Activated T-cell treated with anti-CD3 and anti-CD28 coated beads, Interleukin-2, amount 50 U/mL, for 4 hours (primary cell): ENCODE results near the gene CIB1. TPM values are rescaled to one million over a fixed set of nuclear protein-coding genes. Genes with fewer than 3 reads are reported as not detected.
A peak's percentile ranks its signal among the peaks of the same experiment; 100 is the strongest.

ENCODE experiments used
- ATAC-seq, 2 donors: fragments of 200-7000 bp; cut with Tn5 transposase; one replicate each; pipeline ENCODE4 v1.10.0; 2021
- DNase-seq: peaks from one replicate; pipeline ENCODE4 v3.0.0-alpha.2; 2020
- H3K27me3 Mint-ChIP-seq: one replicate; pipeline ENCODE4 v1.8.0; 2021; ENCODE audit warnings: low read depth, mixed read lengths
- H3K36me3 Mint-ChIP-seq: one replicate; pipeline ENCODE4 v1.8.0; 2022; ENCODE audit warnings: mixed read lengths; ENCODE audit not compliant: insufficient read depth
- H3K4me1 Mint-ChIP-seq: one replicate; pipeline ENCODE4 v1.8.0; 2021; ENCODE audit warnings: low read depth, mixed read lengths
- H3K4me3 Mint-ChIP-seq: one replicate; pipeline ENCODE4 v1.8.0; 2021; ENCODE audit warnings: mild to moderate bottlenecking, moderate library complexity, mixed read lengths
- H3K9me3 Mint-ChIP-seq: one replicate; pipeline ENCODE4 v1.8.0; 2021; ENCODE audit warnings: mixed read lengths
- total RNA-seq, 3 donors: library from RNA; stranded (reverse); gene quantifications; one replicate each; pipeline ENCODE4 v1.2.1, GENCODE V29; 2021

CIB1 gene
- total RNA-seq, 3 donors from 2014 or later = 130 to 158 (median 151) TPM

DNA sequence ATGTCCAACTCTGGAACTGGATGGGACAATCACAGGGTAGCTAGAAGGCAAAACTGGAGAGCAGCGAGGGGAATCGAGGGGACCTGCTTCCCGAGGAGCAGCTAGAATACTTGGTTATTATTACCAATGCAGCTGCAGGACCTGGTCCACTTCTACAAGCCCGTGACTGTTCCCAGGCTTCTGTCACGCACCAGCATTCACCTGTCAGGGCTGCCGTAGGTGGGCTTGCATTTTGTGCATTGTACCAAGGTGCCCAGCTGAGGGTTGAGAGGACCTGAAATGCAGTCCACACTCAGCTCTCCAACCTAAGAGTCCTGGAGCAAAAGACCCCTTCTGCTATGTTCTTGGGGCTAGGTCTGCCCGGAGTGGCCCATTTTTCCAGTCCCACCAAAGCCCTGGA lies 30.3 kb downstream of the CIB1 start:
- H3K9me3 Mint-ChIP-seq = no peaks in the 10 kb centered on the region
- H3K36me3 Mint-ChIP-seq = no peaks in the 10 kb centered on the region
- no peaks in the 10 kb centered on the region for H3K27me3 Mint-ChIP-seq
- no peak for ATAC-seq
- no peak for DNase-seq
- no peak overlapping the region for H3K4me3 Mint-ChIP-seq
- peaks cover 23% of the 10 kb centered on the region for H3K4me1 Mint-ChIP-seq

DNA sequence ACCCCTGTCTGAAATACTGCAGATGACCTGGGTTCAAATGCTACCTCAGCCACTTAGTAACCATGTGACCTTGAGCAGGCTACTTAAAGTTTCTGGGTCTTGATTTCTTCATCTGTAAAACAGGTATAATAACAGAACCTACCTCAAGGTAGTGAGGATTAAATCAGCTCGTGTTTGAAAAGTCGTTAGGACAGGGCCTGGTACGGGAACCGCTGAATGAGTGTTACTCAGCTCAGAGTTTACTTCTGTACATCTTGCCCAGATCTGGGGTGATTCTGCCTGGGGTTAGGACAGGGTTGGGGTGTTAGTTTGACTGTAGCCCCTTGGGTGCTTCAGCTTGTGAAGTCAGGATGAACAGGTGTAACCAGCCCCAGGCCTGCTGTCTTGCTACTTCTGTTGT lies 30.8 kb downstream of the CIB1 start:
- Mint-ChIP-seq H3K4me1 (peaks cover 24% of the 10 kb centered on the region), H3K36me3 (no peaks in the 10 kb centered on the region), H3K27me3 (no peaks in the 10 kb centered on the region), H3K9me3 (no peaks in the 10 kb centered on the region), H3K4me3 (peak overlapping the region; percentile 87)
- ATAC-seq = no peak
- DNase-seq = no peak

DNA sequence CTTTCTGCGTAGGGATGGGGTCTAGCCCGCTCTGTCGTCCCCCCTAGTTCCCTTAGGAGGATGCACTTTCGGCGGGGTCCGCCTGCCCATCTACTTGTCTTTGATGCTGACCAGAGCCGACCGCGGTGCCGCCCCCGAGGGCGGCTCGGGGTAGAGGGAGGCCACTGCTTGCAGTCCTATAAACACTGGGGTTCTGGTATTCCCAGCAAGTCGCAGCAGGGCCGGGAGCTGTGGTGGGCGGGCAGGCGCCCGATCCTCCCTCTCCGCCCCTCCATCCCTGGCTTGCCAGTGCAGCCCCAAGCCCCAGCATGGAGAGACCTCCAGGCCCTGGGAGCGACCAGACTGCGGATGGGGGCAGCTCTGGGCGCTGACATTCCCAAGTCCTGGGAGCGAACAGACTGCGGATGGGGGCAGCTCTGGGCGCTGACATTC lies 31.8 kb downstream of the CIB1 start:
- H3K9me3 Mint-ChIP-seq = no peaks in the 10 kb centered on the region
- H3K27me3 Mint-ChIP-seq = no peaks in the 10 kb centered on the region
- DNase-seq (no peak), ATAC-seq (no peak)
- H3K4me1 Mint-ChIP-seq = peaks cover 24% of the 10 kb centered on the region
- H3K4me3 Mint-ChIP-seq = peak overlapping the region; percentile 87
- no peaks in the 10 kb centered on the region for H3K36me3 Mint-ChIP-seq

DNA sequence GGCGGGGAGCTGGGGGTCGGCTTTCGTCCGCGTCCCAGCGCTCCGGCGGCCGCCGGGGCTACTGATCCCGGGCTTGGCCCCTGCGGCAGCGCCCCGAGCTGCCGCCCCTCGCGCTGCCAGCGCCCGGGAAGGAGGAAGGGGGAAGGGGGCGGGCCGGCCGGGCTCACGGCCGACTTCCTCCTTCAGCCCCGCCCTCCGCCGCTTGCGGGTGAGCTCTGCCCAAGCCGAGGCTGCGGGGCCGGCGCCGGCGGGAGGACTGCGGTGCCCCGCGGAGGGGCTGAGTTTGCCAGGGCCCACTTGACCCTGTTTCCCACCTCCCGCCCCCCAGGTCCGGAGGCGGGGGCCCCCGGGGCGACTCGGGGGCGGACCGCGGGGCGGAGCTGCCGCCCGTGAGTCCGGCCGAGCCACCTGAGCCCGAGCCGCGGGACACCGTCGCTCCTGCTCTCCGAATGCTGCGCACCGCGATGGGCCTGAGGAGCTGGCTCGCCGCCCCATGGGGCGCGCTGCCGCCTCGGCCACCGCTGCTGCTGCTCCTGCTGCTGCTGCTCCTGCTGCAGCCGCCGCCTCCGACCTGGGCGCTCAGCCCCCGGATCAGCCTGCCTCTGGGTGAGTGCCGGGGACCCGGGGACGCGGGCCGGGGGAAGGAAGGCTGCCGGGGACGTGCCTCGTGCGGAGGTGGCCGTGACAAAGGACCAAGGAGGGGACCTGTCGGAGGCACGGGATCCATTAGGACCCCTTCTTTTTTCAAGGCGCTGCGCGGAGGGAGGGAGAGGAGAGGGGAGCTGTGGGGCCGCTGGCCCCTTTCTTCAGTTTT lies 32.4 kb downstream of the CIB1 start, which contains the start of gene SEMA4B:
TSS of gene SEMA4B (plus strand) at position 201 of the 814 bp plus-strand sequence. CDS start at position 450, 249 bp downstream.
- Mint-ChIP-seq H3K36me3 (no peaks in the 10 kb centered on the region), H3K9me3 (no peaks in the 10 kb centered on the region), H3K4me3 (peak within 1 kb of the TSS; percentile 87), H3K4me1 (peaks cover 24% of the 10 kb centered on the region), H3K27me3 (no peaks in the 10 kb centered on the region)
- DNase-seq = peak; percentile 58
- peak; percentile 95 to 96 for ATAC-seq

DNA sequence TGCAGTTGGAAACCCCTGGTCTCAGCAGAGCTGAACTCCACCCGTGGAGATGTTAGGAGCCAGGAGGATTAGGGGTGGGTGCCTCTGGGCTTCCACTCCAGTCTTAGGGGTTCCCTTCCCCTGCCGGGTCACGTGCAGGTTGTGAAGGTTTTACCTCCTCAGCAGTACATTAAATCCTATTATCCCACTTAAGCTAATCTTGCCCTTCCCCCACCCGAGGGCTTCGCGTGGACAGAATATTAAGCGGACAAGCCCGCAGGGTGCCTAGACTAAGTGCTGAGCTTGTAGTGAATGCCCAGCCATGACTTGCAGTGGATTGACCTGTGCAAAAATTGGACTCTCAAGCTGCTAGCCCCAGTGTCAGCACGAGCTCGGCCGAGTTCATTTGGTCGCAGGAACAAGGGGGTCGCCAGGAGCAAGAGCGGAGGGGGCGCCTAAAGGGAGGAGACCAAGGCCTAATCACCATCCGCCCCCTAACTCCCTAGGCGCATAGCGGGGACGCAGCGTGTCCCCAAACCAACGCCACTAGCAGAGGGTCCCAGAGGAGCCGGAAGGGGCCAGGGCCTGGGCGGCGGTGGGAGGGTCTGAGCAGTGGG lies 33.1 kb downstream of the CIB1 start:
- Mint-ChIP-seq H3K4me3 (peak overlapping the region; percentile 83), H3K36me3 (no peaks in the 10 kb centered on the region), H3K4me1 (peaks cover 24% of the 10 kb centered on the region), H3K9me3 (no peaks in the 10 kb centered on the region), H3K27me3 (no peaks in the 10 kb centered on the region)
- ATAC-seq (no peak), DNase-seq (no peak)

DNA sequence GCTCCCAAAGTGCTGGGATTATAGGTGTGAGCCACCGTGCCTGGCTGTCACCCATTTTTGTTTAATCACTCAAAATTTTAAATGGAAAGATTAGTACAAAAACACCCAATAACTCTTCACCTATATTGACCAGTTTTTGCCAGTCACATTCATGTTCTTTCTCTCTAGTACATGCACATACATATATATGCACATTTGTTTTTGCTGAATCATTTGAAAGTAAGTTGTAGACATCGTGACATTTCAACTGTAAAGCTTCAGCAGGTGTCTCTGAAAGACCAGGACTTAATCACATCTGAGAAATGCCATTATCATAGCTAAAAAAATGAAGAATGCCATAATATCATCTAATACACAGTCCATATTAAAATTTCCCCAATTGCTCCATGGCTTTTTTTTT lies 39.1 kb downstream of the CIB1 start:
- Mint-ChIP-seq H3K4me1 (peaks cover 24% of the 10 kb centered on the region), H3K9me3 (no peaks in the 10 kb centered on the region), H3K27me3 (no peaks in the 10 kb centered on the region), H3K36me3 (no peaks in the 10 kb centered on the region), H3K4me3 (no peak overlapping the region)
- DNase-seq = no peak
- no peak for ATAC-seq

DNA sequence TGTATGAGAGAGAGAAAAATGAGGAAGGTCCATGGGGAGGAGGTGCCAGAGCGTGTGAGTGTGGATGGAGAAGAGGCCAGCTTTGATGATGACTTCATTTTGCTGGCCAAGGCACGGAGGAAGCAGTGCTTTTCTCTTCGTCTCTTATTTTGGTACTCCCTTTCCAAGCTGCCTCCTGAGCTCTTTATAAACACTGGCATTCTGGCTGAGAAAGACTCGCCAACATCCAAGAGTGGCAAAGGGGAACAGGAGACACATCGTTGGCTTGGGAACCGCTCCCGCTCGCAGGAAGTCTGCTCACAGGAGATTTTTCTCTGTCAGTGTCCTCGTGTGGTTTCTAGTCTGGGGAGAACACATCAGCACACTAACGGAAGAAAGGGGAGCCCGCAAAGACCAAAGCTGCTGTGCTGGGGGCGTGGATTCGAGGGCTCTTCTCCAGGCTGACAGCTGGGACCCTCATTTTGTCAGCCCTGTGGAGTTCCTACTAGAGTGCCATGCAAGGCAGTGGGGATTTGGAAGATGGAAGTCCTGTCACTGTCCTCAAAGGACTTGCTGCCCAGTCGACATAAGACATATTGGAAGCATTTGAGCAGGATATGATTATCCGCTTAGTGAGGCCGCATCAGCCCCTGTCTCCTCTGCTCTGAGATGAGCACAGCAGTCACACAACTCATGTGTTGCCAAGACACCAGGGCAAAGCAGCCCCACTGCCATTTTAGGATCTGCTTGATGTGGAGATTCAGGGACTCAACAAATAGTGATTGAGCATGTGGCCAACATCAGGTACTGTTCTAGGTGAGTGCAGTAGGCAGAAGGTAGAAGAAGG lies 40.6 kb downstream of the CIB1 start:
- peak overlapping the region; percentile 22 for H3K4me3 Mint-ChIP-seq
- DNase-seq (no peak), ATAC-seq (no peak)
- H3K36me3 Mint-ChIP-seq = no peaks in the 10 kb centered on the region
- H3K4me1 Mint-ChIP-seq = peaks cover 20% of the 10 kb centered on the region
- no peaks in the 10 kb centered on the region for H3K27me3 Mint-ChIP-seq
- no peaks in the 10 kb centered on the region for H3K9me3 Mint-ChIP-seq

DNA sequence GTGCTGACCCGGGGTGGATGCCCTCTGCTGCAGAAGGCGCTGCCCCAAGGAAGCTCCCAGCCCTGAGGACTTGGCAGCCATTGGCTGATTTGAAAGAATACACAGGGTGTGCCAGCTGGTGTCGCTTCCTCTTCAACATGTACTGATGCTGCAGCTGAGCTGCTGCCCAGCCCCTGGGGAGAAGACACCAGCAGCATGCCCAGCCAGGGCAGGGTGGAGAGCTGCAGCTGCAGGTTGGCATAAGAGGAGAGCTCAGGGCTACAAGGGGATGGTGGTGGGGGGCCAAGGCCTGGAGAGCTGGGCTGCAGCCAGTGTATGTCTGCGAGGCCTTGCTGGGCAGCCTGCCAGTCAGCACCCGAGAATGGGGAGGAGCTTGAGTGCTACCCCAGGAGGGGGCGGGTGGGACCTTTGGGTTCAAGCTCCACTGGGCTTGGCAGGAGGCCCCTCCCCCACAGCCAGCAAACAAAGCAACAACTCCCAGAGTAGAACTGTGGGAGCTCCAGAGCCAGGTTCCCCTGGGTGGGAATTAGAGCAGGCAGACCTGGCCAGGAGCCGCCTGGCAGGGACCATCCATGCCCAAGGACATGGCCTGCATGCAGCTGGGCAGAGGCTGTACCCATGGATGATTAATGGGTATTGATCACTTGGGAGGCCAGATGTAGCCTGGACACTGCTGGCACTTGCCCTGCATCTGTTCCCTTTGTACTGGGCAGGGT lies 41.8 kb downstream of the CIB1 start:
- Mint-ChIP-seq H3K4me1 (peaks cover 20% of the 10 kb centered on the region), H3K4me3 (no peak overlapping the region), H3K36me3 (no peaks in the 10 kb centered on the region), H3K9me3 (no peaks in the 10 kb centered on the region), H3K27me3 (no peaks in the 10 kb centered on the region)
- ATAC-seq (peak; percentile 46 to 63), DNase-seq (no peak)

DNA sequence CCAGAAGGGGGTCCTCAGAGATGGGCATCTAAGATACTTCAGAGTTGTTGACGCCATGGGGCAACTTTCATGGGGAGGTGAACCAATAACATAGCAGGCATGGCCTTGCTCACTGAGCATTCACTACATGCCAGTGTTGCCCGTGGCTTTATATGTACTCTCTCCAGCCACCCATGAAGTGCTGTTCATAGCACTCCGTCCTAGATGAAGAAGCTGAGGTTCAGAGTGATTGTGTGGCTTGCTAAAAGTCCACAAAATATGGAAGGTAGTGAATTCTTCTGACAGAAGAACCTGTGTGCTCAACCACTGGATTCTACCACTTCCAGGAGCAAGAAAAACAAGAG lies 42.4 kb downstream of the CIB1 start:
- Mint-ChIP-seq H3K9me3 (no peaks in the 10 kb centered on the region), H3K36me3 (no peaks in the 10 kb centered on the region), H3K4me1 (peaks cover 20% of the 10 kb centered on the region), H3K4me3 (no peak overlapping the region), H3K27me3 (no peaks in the 10 kb centered on the region)
- no peak for ATAC-seq
- DNase-seq = no peak

DNA sequence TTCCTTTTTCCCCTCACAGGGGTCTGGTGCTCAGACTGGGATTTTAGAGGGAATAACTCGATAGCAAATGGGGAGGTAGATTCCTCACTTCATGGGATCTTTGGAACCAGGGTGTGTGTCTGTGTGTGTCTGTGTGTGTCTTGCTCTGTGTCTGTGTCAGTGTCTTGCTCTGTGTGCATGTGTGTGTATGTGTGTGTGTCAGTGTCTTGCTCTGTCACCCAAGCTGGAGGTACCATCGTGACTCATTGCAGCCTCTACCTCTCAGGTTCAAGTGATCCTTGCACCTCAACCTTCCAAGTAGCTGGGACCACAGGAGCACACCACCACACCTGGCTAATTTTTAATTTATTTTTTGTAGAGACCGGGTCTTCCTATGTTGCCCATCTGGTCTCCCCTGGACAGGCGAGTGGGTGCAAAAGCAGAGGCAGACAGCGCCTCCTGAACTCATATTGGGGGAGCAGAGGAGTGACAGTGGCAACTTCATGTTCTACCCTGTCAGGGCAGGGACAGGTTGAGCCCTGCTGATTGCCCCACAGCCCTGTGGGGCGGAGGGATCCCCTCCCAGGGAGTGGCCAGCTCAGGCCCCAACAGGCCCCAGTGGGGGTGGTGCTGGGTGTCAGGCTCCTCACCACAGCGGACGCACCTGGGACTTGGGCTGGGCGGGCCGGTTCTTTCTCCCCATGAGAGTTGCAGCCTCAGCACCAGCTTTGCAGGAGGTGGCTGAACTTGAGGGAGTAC lies 43.0 kb downstream of the CIB1 start:
- Mint-ChIP-seq H3K4me3 (no peak overlapping the region), H3K27me3 (no peaks in the 10 kb centered on the region), H3K9me3 (no peaks in the 10 kb centered on the region), H3K36me3 (no peaks in the 10 kb centered on the region), H3K4me1 (peaks cover 20% of the 10 kb centered on the region)
- ATAC-seq = no peak
- no peak for DNase-seq

DNA sequence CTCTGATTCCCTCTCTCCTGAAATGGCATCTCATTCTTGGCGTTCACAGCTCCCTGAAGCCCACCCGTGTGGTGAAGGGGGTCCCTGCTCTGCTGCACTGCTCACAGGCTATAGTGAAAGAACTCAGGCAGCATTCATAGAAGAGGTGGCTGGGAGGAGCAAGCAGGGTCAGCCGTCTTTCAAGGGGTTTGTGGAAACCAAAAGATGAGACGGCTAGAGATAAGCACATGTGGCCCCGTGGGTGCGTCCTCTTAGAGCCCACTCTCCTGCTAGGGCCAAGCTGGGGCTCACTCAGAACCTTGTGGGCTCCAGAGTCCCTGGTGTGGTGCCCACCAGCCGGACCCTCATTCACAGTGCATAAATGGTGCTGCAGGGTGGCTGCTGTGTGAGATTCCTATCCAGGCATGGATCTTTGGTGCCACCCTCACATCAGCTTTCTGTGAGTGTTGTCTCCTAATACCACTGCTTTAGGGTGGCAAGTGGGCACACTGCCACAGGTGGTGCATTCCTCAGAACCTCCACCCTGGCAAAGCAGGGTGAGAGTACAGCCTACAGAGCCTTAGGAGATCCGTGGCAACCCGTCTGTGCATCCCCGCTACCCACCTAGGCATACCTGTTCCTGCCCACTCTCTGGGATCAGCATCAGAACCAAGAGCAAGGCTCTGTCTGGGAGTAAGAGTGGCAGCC lies 43.8 kb downstream of the CIB1 start:
- no peaks in the 10 kb centered on the region for H3K9me3 Mint-ChIP-seq
- H3K4me3 Mint-ChIP-seq = no peak overlapping the region
- peaks cover 25% of the 10 kb centered on the region for H3K4me1 Mint-ChIP-seq
- no peak for ATAC-seq
- H3K36me3 Mint-ChIP-seq = no peaks in the 10 kb centered on the region
- H3K27me3 Mint-ChIP-seq = no peaks in the 10 kb centered on the region
- DNase-seq = no peak

DNA sequence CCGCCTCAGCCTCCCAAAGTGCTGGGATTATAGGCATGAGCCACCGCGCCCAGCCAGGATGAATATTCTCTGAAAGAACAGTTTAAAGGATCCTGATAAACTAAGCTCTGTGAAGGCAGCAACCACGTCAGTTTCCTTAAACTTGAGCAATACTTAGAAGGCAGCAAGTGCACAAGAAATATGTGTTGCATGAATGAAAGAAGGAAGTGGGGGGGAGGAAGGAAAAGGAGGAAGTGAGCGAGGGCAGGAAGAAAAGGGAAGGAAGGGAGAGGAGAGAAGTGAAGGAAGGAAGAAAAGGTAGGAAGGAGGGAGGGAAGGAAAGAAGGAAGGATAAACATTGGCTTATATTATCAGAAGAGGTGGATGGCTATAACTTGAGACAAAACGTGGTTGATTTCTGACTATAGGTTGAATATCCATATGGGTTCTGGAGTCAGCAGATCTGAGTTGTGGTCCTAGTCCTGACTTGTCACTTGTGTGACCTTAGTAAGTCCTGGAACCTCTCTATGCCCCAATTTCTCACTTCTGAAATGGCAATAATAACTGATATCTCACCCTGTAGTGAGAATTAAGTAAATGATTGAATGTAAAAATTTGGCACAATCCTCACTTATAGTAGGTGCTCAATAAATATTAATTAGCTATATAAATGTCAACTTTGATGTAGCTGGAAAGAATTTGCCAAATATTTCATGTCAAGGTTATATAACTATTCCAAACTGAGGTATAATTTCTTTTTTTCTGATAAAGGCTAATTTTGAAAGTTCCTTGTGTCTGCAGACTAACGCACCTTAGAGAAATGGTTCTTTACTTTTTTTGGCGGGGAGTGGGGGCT lies 44.6 kb downstream of the CIB1 start:
- H3K4me1 Mint-ChIP-seq = peaks cover 28% of the 10 kb centered on the region
- ATAC-seq (no peak), DNase-seq (no peak)
- no peaks in the 10 kb centered on the region for H3K9me3 Mint-ChIP-seq
- H3K27me3 Mint-ChIP-seq = no peaks in the 10 kb centered on the region
- no peaks in the 10 kb centered on the region for H3K36me3 Mint-ChIP-seq
- H3K4me3 Mint-ChIP-seq = no peak overlapping the region
